Measurements from ENCODE around the gene FKBP10.

DNA sequence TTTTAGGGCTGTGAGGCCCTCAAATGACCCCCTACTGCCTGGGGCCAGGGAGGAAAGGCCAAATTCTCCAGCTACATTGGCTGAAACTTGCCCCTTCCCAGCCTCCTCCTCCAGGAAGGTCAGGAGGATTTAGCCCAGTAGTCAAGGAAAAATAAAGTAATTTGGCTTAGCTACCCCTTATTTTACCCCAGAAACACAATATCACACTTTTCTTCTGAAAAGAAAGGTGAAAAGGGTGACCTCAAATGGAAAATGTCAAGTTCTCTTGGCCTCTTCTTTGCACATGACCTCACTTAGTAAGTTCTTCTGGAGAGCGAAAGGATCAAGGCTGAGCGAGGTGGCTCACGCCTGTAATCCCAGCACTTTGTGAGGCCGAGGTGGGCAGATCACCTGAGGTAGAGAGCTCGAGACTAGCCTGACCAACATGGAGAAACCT lies 18.2 kb upstream of the FKBP10 start:
- TF ChIP-seq ESRRG (CRISPR knock-in tag; IDR thresholded peaks at IDR 0.05) (no peak), CSDC2 (CRISPR knock-in tag; IDR thresholded peaks at IDR 0.05) (no peak), GLIS3 (CRISPR knock-in tag; IDR thresholded peaks at IDR 0.05) (no peak)
- TF ChIP-seq, protein P1, sequence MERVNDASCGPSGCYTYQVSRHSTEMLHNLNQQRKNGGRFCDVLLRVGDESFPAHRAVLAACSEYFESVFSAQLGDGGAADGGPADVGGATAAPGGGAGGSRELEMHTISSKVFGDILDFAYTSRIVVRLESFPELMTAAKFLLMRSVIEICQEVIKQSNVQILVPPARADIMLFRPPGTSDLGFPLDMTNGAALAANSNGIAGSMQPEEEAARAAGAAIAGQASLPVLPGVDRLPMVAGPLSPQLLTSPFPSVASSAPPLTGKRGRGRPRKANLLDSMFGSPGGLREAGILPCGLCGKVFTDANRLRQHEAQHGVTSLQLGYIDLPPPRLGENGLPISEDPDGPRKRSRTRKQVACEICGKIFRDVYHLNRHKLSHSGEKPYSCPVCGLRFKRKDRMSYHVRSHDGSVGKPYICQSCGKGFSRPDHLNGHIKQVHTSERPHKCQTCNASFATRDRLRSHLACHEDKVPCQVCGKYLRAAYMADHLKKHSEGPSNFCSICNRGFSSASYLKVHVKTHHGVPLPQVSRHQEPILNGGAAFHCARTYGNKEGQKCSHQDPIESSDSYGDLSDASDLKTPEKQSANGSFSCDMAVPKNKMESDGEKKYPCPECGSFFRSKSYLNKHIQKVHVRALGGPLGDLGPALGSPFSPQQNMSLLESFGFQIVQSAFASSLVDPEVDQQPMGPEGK (CRISPR knock-in tag; IDR thresholded peaks at IDR 0.05; ENCODE audit: borderline replicate concordance), result no peak
